A549 (cell line): ENCODE results near the gene MAN2C1.

Experiments
- CHD2 ChIP-seq: fragments of 150-350 bp; IDR thresholded peaks from 2 replicates; pipeline ENCODE4 v1.6.1; 2014; ENCODE audit warnings: low read length; ENCODE audit not compliant: partially characterized antibody
- EP300 ChIP-seq, 2 experiments: fragments of >200 bp; sonication (Bioruptor Twin); formaldehyde crosslinking; IDR thresholded peaks; 2 replicates in 1 of 2; 3 replicates in 1 of 2; pipeline ENCODE4 v1.6.1; 2016 to 2017
- HDAC2 ChIP-seq: fragments of 200-600 bp; sonication (generic); IDR thresholded peaks from 2 replicates; pipeline ENCODE4 v1.6.1; 2016
- HOXB13 ChIP-seq: fragments of 250-450 bp; sonication (Bioruptor Pico); IDR thresholded peaks from 2 replicates; pipeline ENCODE4 v1.5.0; 2020; ENCODE audit warnings: low read depth, mild to moderate bottlenecking, moderate library complexity
- KDM1A ChIP-seq: fragments of 200-600 bp; sonication (generic); IDR thresholded peaks from 2 replicates; pipeline ENCODE4 v1.6.1; 2016; ENCODE audit warnings: low read depth, mild to moderate bottlenecking
- MAZ ChIP-seq: fragments of 150-350 bp; IDR thresholded peaks from 2 replicates; pipeline ENCODE4 v1.6.1; 2014; ENCODE audit warnings: antibody characterized with exemption, low read depth, low read length, borderline replicate concordance
- POLR2A ChIP-seq: IDR thresholded peaks from 2 replicates; pipeline ENCODE4 v1.6.1; 2012; ENCODE audit warnings: mild to moderate bottlenecking, low read length
- ZFP36 ChIP-seq: fragments of 450-650 bp; IDR thresholded peaks from 2 replicates; pipeline ENCODE4 v1.6.1; 2014; ENCODE audit warnings: borderline replicate concordance; ENCODE audit not compliant: partially characterized antibody
- ZSCAN20 ChIP-seq: fragments of 250-450 bp; sonication (Bioruptor Pico); IDR thresholded peaks from 2 replicates; pipeline ENCODE4 v1.8.0; 2022; ENCODE audit warnings: mild to moderate bottlenecking, moderate library complexity
- TF ChIP-seq, protein P1 (sequence below): fragments of >200 bp; sonication (Bioruptor Twin); formaldehyde crosslinking; IDR thresholded peaks from 3 replicates; pipeline ENCODE4 v1.5.1; 2016
- TF ChIP-seq, protein P2 (sequence below): fragments of >200 bp; sonication (Bioruptor Twin); formaldehyde crosslinking; IDR thresholded peaks from 2 replicates; pipeline ENCODE4 v1.6.1; 2016
- TF ChIP-seq, protein P3 (sequence below): fragments of 200-600 bp; sonication (generic); IDR thresholded peaks from 2 replicates; pipeline ENCODE4 v1.6.1; 2016; ENCODE audit warnings: antibody characterized with exemption, mild to moderate bottlenecking, moderate library complexity

DNA sequence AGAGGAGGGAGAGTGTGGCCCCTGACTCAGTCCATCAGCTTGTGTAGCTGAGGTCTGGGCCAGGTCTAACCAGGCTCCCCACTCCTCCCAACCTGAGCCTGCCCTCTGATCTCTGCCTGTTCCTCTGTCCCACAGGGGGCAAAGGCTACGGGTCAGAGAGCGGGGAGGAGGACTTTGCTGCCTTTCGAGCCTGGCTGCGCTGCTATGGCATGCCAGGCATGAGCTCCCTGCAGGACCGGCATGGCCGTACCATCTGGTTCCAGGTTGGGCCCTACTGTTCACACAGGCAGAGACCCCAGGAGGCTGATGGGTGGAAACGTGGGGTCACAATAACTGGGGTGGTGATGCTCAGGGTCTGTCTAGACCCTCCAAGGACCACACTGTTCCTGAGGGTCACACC is 14.8 kb downstream of the MAN2C1 start:
- TF ChIP-seq MAZ (no peak), CHD2 (no peak), POLR2A (no peak), EP300 (IDR thresholded peaks at IDR 0.05) (no peak), HDAC2 (no peak), ZFP36 (no peak), KDM1A (no peak), HOXB13 (no peak), ZSCAN20 (CRISPR knock-in tag) (no peak)
- TF ChIP-seq, protein P1, sequence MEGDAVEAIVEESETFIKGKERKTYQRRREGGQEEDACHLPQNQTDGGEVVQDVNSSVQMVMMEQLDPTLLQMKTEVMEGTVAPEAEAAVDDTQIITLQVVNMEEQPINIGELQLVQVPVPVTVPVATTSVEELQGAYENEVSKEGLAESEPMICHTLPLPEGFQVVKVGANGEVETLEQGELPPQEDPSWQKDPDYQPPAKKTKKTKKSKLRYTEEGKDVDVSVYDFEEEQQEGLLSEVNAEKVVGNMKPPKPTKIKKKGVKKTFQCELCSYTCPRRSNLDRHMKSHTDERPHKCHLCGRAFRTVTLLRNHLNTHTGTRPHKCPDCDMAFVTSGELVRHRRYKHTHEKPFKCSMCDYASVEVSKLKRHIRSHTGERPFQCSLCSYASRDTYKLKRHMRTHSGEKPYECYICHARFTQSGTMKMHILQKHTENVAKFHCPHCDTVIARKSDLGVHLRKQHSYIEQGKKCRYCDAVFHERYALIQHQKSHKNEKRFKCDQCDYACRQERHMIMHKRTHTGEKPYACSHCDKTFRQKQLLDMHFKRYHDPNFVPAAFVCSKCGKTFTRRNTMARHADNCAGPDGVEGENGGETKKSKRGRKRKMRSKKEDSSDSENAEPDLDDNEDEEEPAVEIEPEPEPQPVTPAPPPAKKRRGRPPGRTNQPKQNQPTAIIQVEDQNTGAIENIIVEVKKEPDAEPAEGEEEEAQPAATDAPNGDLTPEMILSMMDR = no peak
- TF ChIP-seq, protein P2, sequence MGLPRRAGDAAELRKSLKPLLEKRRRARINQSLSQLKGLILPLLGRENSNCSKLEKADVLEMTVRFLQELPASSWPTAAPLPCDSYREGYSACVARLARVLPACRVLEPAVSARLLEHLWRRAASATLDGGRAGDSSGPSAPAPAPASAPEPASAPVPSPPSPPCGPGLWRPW = no peak
- TF ChIP-seq, protein P3, sequence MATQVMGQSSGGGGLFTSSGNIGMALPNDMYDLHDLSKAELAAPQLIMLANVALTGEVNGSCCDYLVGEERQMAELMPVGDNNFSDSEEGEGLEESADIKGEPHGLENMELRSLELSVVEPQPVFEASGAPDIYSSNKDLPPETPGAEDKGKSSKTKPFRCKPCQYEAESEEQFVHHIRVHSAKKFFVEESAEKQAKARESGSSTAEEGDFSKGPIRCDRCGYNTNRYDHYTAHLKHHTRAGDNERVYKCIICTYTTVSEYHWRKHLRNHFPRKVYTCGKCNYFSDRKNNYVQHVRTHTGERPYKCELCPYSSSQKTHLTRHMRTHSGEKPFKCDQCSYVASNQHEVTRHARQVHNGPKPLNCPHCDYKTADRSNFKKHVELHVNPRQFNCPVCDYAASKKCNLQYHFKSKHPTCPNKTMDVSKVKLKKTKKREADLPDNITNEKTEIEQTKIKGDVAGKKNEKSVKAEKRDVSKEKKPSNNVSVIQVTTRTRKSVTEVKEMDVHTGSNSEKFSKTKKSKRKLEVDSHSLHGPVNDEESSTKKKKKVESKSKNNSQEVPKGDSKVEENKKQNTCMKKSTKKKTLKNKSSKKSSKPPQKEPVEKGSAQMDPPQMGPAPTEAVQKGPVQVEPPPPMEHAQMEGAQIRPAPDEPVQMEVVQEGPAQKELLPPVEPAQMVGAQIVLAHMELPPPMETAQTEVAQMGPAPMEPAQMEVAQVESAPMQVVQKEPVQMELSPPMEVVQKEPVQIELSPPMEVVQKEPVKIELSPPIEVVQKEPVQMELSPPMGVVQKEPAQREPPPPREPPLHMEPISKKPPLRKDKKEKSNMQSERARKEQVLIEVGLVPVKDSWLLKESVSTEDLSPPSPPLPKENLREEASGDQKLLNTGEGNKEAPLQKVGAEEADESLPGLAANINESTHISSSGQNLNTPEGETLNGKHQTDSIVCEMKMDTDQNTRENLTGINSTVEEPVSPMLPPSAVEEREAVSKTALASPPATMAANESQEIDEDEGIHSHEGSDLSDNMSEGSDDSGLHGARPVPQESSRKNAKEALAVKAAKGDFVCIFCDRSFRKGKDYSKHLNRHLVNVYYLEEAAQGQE = no peak
